Muscle of leg (tissue), 11 donors: ENCODE results near the gene NLGN1. TPM values are rescaled to one million over a fixed set of nuclear protein-coding genes. Genes with fewer than 3 reads are reported as not detected.

Experiments
- DNase-seq: peaks from one replicate; pipeline ENCODE4 v3.0.0; 2013
- H3K27ac ChIP-seq: one replicate; pipeline ENCODE4 v1.5.1; 2013; ENCODE audit warnings: mild to moderate bottlenecking, low read length, control low read depth
- H3K27me3 ChIP-seq: one replicate; pipeline ENCODE4 v1.6.1; 2013; ENCODE audit warnings: low read length; ENCODE audit not compliant: control insufficient read depth, insufficient read depth
- H3K36me3 ChIP-seq: one replicate; pipeline ENCODE4 v1.6.1; 2013; ENCODE audit warnings: low read length; ENCODE audit not compliant: control insufficient read depth, insufficient read depth
- H3K4me1 ChIP-seq: one replicate; pipeline ENCODE4 v1.6.1; 2013; ENCODE audit warnings: low read length; ENCODE audit not compliant: control insufficient read depth, insufficient read depth
- H3K4me3 ChIP-seq: one replicate; pipeline ENCODE4 v1.5.1; 2013; ENCODE audit warnings: low read length, control low read depth
- H3K9me3 ChIP-seq: replicated peaks from 2 replicates; pipeline ENCODE4 v1.6.1; 2013; ENCODE audit warnings: low read depth, low read length; ENCODE audit not compliant: control insufficient read depth
- WGBS: methylation state at CpG from one replicate; pipeline ENCODE4 v1.1.5; 2013; ENCODE audit warnings: missing lambda C conversion rate; ENCODE audit not compliant: insufficient coverage; 5-methylcytosine and 5-hydroxymethylcytosine counted together
- polyA plus RNA-seq, 8 donors: library from polyadenylated mRNA; unstranded; fragments of 120-200 nt; gene quantifications; one replicate each; pipeline versions ENCODE4 v1.2.1 to v1.2.3, GENCODE V29; 2013; ENCODE audit warnings: inconsistent platforms in 1 of 8, low replicate concordance in 1 of 8; ENCODE audit not compliant: insufficient read length in 8 of 8, insufficient read depth in 1 of 8
- total RNA-seq: library from RNA; stranded (reverse); fragments of 120-200 nt; gene quantifications from one replicate; pipeline ENCODE4 v1.2.4, GENCODE V29; 2013

Gene NLGN1
- total and polyA plus RNA-seq, 9 donors = 0.95 to 8.5 (median 2.7) TPM

DNA sequence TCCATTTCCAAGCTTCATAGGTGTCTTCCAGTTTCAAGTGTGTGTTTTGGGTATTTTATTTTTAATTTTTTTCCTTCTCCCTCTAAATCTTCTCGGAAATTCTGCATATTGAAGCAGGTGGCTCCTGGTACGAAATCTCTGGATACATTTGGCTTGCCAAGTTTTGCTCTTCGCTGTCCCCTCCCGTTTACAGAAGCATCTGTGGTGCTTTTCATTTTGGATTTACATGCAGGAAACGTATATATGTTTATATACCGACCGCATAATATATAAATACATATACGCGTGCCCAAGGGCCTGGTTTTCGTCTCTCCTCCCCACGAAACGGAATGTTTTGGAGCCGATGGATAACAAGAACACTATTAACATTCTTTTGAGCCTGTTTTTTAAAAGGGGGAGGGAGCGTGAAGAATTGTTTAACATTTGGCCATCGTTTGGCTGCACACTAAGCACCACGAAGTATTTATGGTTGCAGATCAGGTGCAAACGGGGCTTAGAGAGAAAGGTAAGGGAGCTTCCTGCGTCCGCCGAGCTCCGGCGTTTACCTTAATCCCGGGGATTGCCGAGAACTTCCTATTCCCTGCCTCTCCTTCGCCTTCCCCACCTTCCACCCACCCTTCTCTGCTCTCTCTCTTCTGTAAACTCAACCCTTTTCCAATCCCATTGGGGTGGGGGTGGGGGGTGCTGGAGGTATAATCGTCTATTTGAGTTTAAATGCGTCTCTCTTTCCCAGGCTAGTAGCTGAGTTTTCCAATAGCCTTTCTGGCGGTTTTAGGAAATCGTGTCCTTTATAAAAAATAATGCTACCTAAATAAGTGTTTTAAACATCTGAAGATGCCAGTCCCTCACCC lies 1.1 kb upstream of the NLGN1 start:
- H3K27ac ChIP-seq = peak overlapping the region; percentile 80
- H3K9me3 ChIP-seq = no peaks in the 10 kb centered on the region
- peak overlapping the region; percentile 67 for H3K4me3 ChIP-seq
- peaks cover 16% of the 10 kb centered on the region for H3K4me1 ChIP-seq
- 0% methylated on average over 4 of the region's 29 CpGs for WGBS
- peaks cover 20% of the 10 kb centered on the region for H3K27me3 ChIP-seq
- DNase-seq = peak; percentile 26
- no peaks in the 10 kb centered on the region for H3K36me3 ChIP-seq

DNA sequence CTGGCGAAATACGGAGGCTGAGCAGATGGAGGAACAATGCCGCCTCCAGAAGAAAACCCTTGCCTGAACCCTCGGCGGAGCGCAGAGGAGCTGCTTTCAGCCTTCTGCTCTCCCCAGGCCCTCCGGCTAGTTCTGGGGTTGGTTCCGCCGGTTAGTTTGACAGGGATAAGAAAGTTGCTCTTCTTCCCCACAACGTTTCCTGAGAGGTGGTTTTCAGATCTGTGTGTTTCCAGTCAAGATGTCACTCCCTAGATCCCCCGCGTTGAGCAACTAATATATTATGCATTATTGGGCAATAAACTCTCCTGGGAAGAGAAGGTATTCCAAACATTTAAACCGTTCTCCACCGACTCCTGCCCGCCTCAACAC lies 551 bp downstream of the NLGN1 start:
- peak overlapping the region; percentile 67 for H3K4me3 ChIP-seq
- 0% methylated on average over 4 of the region's 15 CpGs for WGBS
- H3K4me1 ChIP-seq = peaks cover 16% of the 10 kb centered on the region
- H3K9me3 ChIP-seq = no peaks in the 10 kb centered on the region
- H3K27ac ChIP-seq = peak overlapping the region; percentile 81
- no peaks in the 10 kb centered on the region for H3K36me3 ChIP-seq
- DNase-seq = no peak
- peaks cover 20% of the 10 kb centered on the region for H3K27me3 ChIP-seq

DNA sequence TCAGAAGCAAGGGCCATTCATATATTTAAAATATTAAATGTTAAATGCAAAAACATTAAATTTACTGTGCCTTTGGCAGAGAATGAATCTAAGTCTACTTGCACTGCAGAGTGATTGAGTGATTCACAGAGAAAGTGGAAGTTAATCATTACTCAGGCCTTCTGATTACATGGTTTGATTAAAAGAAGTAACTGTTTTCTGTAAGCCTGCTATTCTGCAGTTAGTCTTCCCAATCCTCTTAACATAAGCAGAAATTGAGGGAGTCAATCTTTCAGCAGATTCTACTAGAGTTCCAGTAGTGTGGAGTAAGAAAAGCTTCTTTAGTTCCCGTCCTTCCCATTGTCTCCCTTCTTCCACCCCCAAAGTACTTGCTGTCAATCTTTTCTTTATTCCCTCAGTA lies 1.5 kb downstream of the NLGN1 start:
- Histone ChIP-seq H3K4me3 (no peak overlapping the region), H3K36me3 (no peaks in the 10 kb centered on the region), H3K27me3 (peaks cover 20% of the 10 kb centered on the region), H3K9me3 (no peaks in the 10 kb centered on the region), H3K4me1 (peaks cover 16% of the 10 kb centered on the region), H3K27ac (no peak overlapping the region)
- no peak for DNase-seq
- no CpG with 5 or more reads among the region's 1 CpG for WGBS

DNA sequence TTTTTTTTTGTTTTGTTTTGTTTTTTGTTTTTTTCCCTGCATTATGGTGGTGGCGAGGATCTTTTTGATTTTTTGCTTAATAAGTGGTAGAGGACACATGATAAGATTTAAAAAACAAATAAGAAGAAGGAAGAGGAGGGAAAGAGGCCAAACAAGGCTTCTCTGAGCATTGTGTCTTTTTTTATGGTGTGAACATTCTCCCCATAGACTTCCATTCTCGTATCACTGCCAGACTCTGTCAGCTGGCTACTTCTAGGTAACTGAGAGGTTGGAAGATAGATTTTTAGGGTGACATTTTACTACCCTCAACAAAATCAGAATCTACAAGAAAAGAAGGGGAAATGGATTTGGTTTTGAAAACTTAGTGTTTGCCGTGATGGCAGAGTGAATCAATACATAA lies 3.8 kb downstream of the NLGN1 start:
- Histone ChIP-seq H3K36me3 (no peaks in the 10 kb centered on the region), H3K27ac (no peak overlapping the region), H3K27me3 (peaks cover 10% of the 10 kb centered on the region), H3K4me1 (peaks cover 10% of the 10 kb centered on the region), H3K4me3 (no peak overlapping the region), H3K9me3 (no peaks in the 10 kb centered on the region)
- no peak for DNase-seq
- WGBS = no CpG with 5 or more reads among the region's 3 CpGs

DNA sequence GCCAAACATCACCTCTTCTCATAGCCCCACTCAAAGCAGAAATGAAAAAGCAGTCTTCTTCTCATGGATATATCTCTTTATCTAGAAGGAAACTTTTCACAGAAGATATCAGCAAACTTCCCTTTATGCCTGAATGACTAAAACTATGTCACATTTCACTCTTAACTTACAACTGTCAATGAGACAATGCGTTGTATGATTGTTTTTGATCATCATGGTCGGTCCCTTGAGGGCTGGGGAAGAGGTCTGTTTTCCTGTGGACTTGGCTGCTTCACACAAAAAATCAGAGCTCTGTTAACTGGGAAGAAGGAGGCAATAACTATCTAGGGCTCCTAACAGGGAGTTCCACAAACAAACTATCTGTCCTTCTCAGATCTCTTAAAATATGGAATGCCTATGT lies 5.1 kb downstream of the NLGN1 start:
- Histone ChIP-seq H3K4me1 (peaks cover 4% of the 10 kb centered on the region), H3K36me3 (no peaks in the 10 kb centered on the region), H3K4me3 (no peak overlapping the region), H3K27ac (no peak overlapping the region), H3K9me3 (no peaks in the 10 kb centered on the region), H3K27me3 (peaks cover 6% of the 10 kb centered on the region)
- no CpG with 5 or more reads among the region's 2 CpGs for WGBS
- DNase-seq = no peak

- Histone ChIP-seq H3K9me3 (no peaks in the 10 kb centered on the region), H3K36me3 (no peaks in the 10 kb centered on the region), H3K4me1 (no peaks in the 10 kb centered on the region), H3K4me3 (no peak overlapping the region), H3K27ac (no peak overlapping the region), H3K27me3 (no peaks in the 10 kb centered on the region)
- no peak for DNase-seq
- no CpG with 5 or more reads among the region's 1 CpG for WGBS
Measured at GRCh38 chr3:173403376-173403775, 5.8 kb downstream of the NLGN1 start.

DNA sequence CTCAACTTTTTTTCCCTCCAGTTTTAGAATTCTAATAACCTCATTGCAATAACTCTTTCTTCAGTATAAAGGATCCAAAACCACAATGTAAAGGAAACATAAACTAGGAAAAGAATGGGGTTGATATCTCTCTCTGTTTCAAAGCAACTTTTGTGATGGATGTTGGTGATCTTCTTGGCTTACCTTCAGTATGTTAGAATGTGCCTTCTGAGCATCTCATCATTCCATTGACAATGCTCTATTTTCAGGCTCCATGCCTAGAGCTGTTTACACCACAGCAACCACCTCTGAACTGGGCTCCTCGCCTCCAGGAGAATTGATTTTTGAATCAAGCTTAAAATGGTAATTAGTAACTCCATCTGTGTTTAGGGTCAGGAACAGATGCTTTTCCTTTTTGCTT lies 6.6 kb downstream of the NLGN1 start:
- H3K27me3 ChIP-seq = no peaks in the 10 kb centered on the region
- no peaks in the 10 kb centered on the region for H3K36me3 ChIP-seq
- no CpG with 5 or more reads among the region's 1 CpG for WGBS
- H3K4me1 ChIP-seq = no peaks in the 10 kb centered on the region
- no peak for DNase-seq
- H3K4me3 ChIP-seq = no peak overlapping the region
- no peak overlapping the region for H3K27ac ChIP-seq
- no peaks in the 10 kb centered on the region for H3K9me3 ChIP-seq

DNA sequence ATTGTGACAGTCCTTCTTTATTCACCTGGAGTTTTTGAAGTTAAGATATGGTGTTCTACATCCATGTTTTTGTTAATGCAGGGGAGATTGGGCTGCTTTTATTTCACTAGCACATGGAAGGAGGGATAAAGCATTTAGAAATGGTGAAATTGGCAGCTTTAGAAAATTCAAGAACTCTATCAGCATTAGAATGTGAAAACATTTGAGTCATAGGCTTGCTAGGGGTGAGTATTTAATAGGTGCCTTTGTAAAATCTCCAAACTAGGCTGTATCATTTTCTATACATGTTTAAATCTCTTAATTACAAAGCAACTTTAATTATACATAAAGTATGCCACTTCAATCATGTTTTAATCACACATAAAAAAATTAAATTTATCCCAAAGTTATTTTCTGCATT lies 12.9 kb downstream of the NLGN1 start:
- no peak for DNase-seq
- Histone ChIP-seq H3K9me3 (no peaks in the 10 kb centered on the region), H3K4me1 (no peaks in the 10 kb centered on the region), H3K27ac (no peak overlapping the region), H3K27me3 (no peaks in the 10 kb centered on the region), H3K36me3 (no peaks in the 10 kb centered on the region), H3K4me3 (no peak overlapping the region)

DNA sequence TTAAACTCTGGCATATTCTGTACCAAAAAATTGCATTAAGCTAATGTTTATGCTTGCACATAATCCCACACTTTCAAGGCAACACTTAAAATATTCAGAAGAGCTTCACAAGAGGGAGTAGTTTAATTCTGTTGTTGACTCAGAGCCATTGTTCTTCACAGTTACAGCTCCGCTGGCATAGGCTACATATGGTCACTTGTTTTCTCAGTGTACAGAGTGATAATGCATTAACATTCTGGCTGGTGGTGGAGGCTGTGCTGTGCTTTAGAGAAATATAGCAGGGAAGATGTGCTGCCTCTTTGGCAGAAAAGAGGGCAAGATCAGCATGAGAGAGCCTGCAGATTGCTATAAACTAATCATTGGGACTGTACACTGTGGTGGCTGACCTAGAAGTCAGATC lies 13.3 kb downstream of the NLGN1 start:
- Histone ChIP-seq H3K4me1 (no peaks in the 10 kb centered on the region), H3K27ac (no peak overlapping the region), H3K9me3 (no peaks in the 10 kb centered on the region), H3K4me3 (no peak overlapping the region), H3K27me3 (no peaks in the 10 kb centered on the region), H3K36me3 (no peaks in the 10 kb centered on the region)
- DNase-seq = peak; percentile 32
- WGBS = no CpG with 5 or more reads among the region's 1 CpG

GRCh38 chr3:173411375-173411973 lies 13.9 kb downstream of the NLGN1 start:
- Histone ChIP-seq H3K9me3 (no peaks in the 10 kb centered on the region), H3K4me1 (no peaks in the 10 kb centered on the region), H3K27ac (no peak overlapping the region), H3K27me3 (no peaks in the 10 kb centered on the region), H3K4me3 (no peak overlapping the region), H3K36me3 (no peaks in the 10 kb centered on the region)
- WGBS = no CpG with 5 or more reads among the region's 5 CpGs
- DNase-seq = peak; percentile 61
